ENCODE results near the gene FGD1. TPM values are rescaled to one million over a fixed set of nuclear protein-coding genes. Genes with fewer than 3 reads are reported as not detected.
A peak's percentile ranks its signal among the peaks of the same experiment; 100 is the strongest.

Gene FGD1
- total RNA-seq, 1 donor from 2014 or later = 38.4 TPM

GRCh38 chrX:54447461-54447860 is 48.6 kb downstream of the FGD1 start:
- no peak for TF ChIP-seq CTCF (IDR thresholded peaks at IDR 0.05; ENCODE audit: unreplicated experiment)
- H3K27ac Mint-ChIP-seq = no peak overlapping the region
- peaks cover 15% of the 10 kb centered on the region for H3K36me3 Mint-ChIP-seq
- no peak for DNase-seq (ENCODE audit: low spot score in 2 of 2, unreplicated experiment in 2 of 2)
- no peak overlapping the region for H3K4me3 Mint-ChIP-seq
- no peaks in the 10 kb centered on the region for H3K4me1 Mint-ChIP-seq
- no peaks in the 10 kb centered on the region for H3K27me3 Mint-ChIP-seq (ENCODE audit: low read depth)
- H3K9me3 Mint-ChIP-seq = peaks cover 22% of the 10 kb centered on the region

- DNase-seq (ENCODE audit: low spot score in 2 of 2, unreplicated experiment in 2 of 2) = no peak
- Mint-ChIP-seq H3K9me3 (peaks cover 33% of the 10 kb centered on the region), H3K4me1 (peaks cover 5% of the 10 kb centered on the region), H3K4me3 (no peak overlapping the region), H3K27me3 (ENCODE audit: low read depth) (no peaks in the 10 kb centered on the region), H3K27ac (no peak overlapping the region), H3K36me3 (peaks cover 15% of the 10 kb centered on the region)
- no peak for TF ChIP-seq CTCF (IDR thresholded peaks at IDR 0.05; ENCODE audit: unreplicated experiment)
These were observed 50.0 kb downstream of the FGD1 start for GRCh38 chrX:54446084-54446483.

GRCh38 chrX:54444752-54445151 is 51.3 kb downstream of the FGD1 start:
- no peak for DNase-seq (ENCODE audit: low spot score in 2 of 2, unreplicated experiment in 2 of 2)
- Mint-ChIP-seq H3K27ac (no peak overlapping the region), H3K27me3 (ENCODE audit: low read depth) (no peaks in the 10 kb centered on the region), H3K4me3 (no peak overlapping the region), H3K9me3 (peaks cover 29% of the 10 kb centered on the region), H3K36me3 (peaks cover 11% of the 10 kb centered on the region), H3K4me1 (peaks cover 5% of the 10 kb centered on the region)
- no peak for TF ChIP-seq CTCF (IDR thresholded peaks at IDR 0.05; ENCODE audit: unreplicated experiment)

- peaks cover 7% of the 10 kb centered on the region for H3K36me3 Mint-ChIP-seq
- no peak overlapping the region for H3K4me3 Mint-ChIP-seq
- peaks cover 5% of the 10 kb centered on the region for H3K4me1 Mint-ChIP-seq
- no peak for TF ChIP-seq CTCF (IDR thresholded peaks at IDR 0.05; ENCODE audit: unreplicated experiment)
- DNase-seq (ENCODE audit: low spot score in 2 of 2, unreplicated experiment in 2 of 2) = no peak
- H3K27me3 Mint-ChIP-seq (ENCODE audit: low read depth) = no peaks in the 10 kb centered on the region
- H3K27ac Mint-ChIP-seq = no peak overlapping the region
- H3K9me3 Mint-ChIP-seq = peaks cover 30% of the 10 kb centered on the region
These were observed 53.2 kb downstream of the FGD1 start for GRCh38 chrX:54442790-54443189.

- peak within 1 kb of the TSS; percentile 77 for H3K27ac Mint-ChIP-seq
- peak within 1 kb of the TSS; percentile 94 for H3K4me3 Mint-ChIP-seq
- H3K27me3 Mint-ChIP-seq (ENCODE audit: low read depth) = no peaks in the 10 kb centered on the region
- H3K36me3 Mint-ChIP-seq = peaks cover 2% of the 10 kb centered on the region
- peak; percentile 48 to 76 for DNase-seq (ENCODE audit: low spot score in 2 of 2, unreplicated experiment in 2 of 2)
- peaks cover 9% of the 10 kb centered on the region for H3K4me1 Mint-ChIP-seq
- TF ChIP-seq CTCF (IDR thresholded peaks at IDR 0.05; ENCODE audit: unreplicated experiment) = no peak
- H3K9me3 Mint-ChIP-seq = peaks cover 30% of the 10 kb centered on the region
These were observed 55.8 kb downstream of the FGD1 start, which contains the start of gene TSR2 for GRCh38 chrX:54439960-54440871. TSS of gene TSR2 (plus strand) at chrX:54440404. CDS start at chrX:54440422, 18 bp downstream.

Measured in mesothelial cell of epicardium (in vitro differentiated cells).